ENCODE data around the gene PCDHGB5.
"Not testable (repeated sequence)": the region's sequence is repeated elsewhere in the genome, so short reads cannot be mapped to it uniquely, and the experiment has no call there.

PCDHGB5 gene

GRCh38 chr5:141397756-141398551 lies at the start of gene PCDHGB5:
TSS of gene PCDHGB5 (plus strand) at chr5:141397947. CDS start at chr5:141398128, 181 bp downstream.
- not testable (repeated sequence) for DNase-seq (ENCODE audit: low spot score)

GRCh38 chr5:141349917-141350619 lies 47.7 kb upstream of the PCDHGB5 start, which contains the start of gene PCDHGB1:
TSS of gene PCDHGB1 (plus strand) at chr5:141350099. CDS start at chr5:141350261, 162 bp downstream.
- DNase-seq (ENCODE audit: low spot score), result no peak

GRCh38 chr5:141351591-141351990 lies 46.2 kb upstream of the PCDHGB5 start:
- no peak for DNase-seq (ENCODE audit: low spot score)

GRCh38 chr5:141354900-141355469 lies 42.8 kb upstream of the PCDHGB5 start, which contains the start of gene PCDHGA4:
TSS of gene PCDHGA4 (plus strand) at chr5:141355021. CDS start at chr5:141355108, 87 bp downstream.
- DNase-seq (ENCODE audit: low spot score), result no peak

GRCh38 chr5:141355641-141356040 lies 42.1 kb upstream of the PCDHGB5 start:
- DNase-seq (ENCODE audit: low spot score), result no peak

GRCh38 chr5:141356133-141356532 lies 41.6 kb upstream of the PCDHGB5 start:
- DNase-seq (ENCODE audit: low spot score), result no peak

- no peak for DNase-seq (ENCODE audit: low spot score)
These were observed 40.8 kb upstream of the PCDHGB5 start for GRCh38 chr5:141356950-141357349.

- no peak for DNase-seq (ENCODE audit: low spot score)
These were observed 37.8 kb upstream of the PCDHGB5 start, which contains the start of gene PCDHGB2 for GRCh38 chr5:141359790-141360426. TSS of gene PCDHGB2 (plus strand) at chr5:141359994. CDS start at chr5:141360136, 142 bp downstream.

GRCh38 chr5:141360685-141361084 lies 37.1 kb upstream of the PCDHGB5 start:
- no peak for DNase-seq (ENCODE audit: low spot score)

GRCh38 chr5:141362719-141363118 lies 35.0 kb upstream of the PCDHGB5 start:
- DNase-seq (ENCODE audit: low spot score), result no peak

- no peak for DNase-seq (ENCODE audit: low spot score)
These were observed 33.6 kb upstream of the PCDHGB5 start, which contains the start of gene PCDHGA5 for GRCh38 chr5:141363952-141364660. TSS of gene PCDHGA5 (plus strand) at chr5:141364162. CDS start at chr5:141364331, 169 bp downstream.

- DNase-seq (ENCODE audit: low spot score), result no peak
These were observed 31.5 kb upstream of the PCDHGB5 start for GRCh38 chr5:141366016-141366896.

- DNase-seq (ENCODE audit: low spot score), result no peak
These were observed 27.5 kb upstream of the PCDHGB5 start, which contains the start of gene PCDHGB3 for GRCh38 chr5:141369994-141370848. TSS of gene PCDHGB3 (plus strand) at chr5:141370242. CDS start at chr5:141370395, 153 bp downstream.

- no peak for DNase-seq (ENCODE audit: low spot score)
These were observed 25.9 kb upstream of the PCDHGB5 start for GRCh38 chr5:141371572-141372475.

GRCh38 chr5:141373673-141374317 lies 24.0 kb upstream of the PCDHGB5 start, which contains the start of gene PCDHGA6:
TSS of gene PCDHGA6 (plus strand) at chr5:141373891. CDS start at chr5:141374084, 193 bp downstream.
- no peak for DNase-seq (ENCODE audit: low spot score)

- no peak for DNase-seq (ENCODE audit: low spot score)
These were observed 23.1 kb upstream of the PCDHGB5 start for GRCh38 chr5:141374627-141375026.

GRCh38 chr5:141375444-141376155 lies 22.1 kb upstream of the PCDHGB5 start:
- not testable (repeated sequence) for DNase-seq (ENCODE audit: low spot score)

All from left forelimb (tissue), 1 donor.